OCI-LY1 (cell line): ENCODE measurements around the gene PSD4.

Experiments used
- H2AFZ ChIP-seq: fragments of 200-600 bp; sonication (generic), shearing (Covaris generic); 2 replicates; pipeline ENCODE4 v1.6.0; 2014; ENCODE audit warnings: antibody characterized with exemption, mild to moderate bottlenecking, low read length
- H3F3A ChIP-seq: fragments of 200-600 bp; sonication (generic), shearing (Covaris generic); 2 replicates; pipeline ENCODE4 v1.6.0; 2014; ENCODE audit warnings: mild to moderate bottlenecking, antibody characterized with exemption, low read length, moderate library complexity; ENCODE audit not compliant: insufficient read depth
- H3K27ac ChIP-seq: fragments of 200-600 bp; sonication (generic); 2 replicates; pipeline ENCODE4 v1.5.1; 2014; ENCODE audit warnings: low read length, mixed run types, mild to moderate bottlenecking, low read depth; ENCODE audit not compliant: poor library complexity, severe bottlenecking
- H3K27me3 ChIP-seq: fragments of 200-600 bp; sonication (generic); 2 replicates; pipeline ENCODE4 v1.6.0; 2014; ENCODE audit warnings: antibody characterized with exemption, mild to moderate bottlenecking, low read length, moderate library complexity; ENCODE audit not compliant: insufficient read depth
- H3K36me3 ChIP-seq: fragments of 200-600 bp; sonication (generic); 2 replicates; pipeline ENCODE4 v1.6.1; 2014; ENCODE audit warnings: mild to moderate bottlenecking, antibody characterized with exemption, low read length, moderate library complexity, mixed read lengths; ENCODE audit not compliant: insufficient read depth
- H3K4me1 ChIP-seq: fragments of 200-600 bp; sonication (generic); 2 replicates; pipeline ENCODE4 v1.5.1; 2014; ENCODE audit warnings: mild to moderate bottlenecking, low read length, moderate library complexity; ENCODE audit not compliant: insufficient read depth, severe bottlenecking
- H3K4me2 ChIP-seq: fragments of 200-600 bp; sonication (generic), shearing (Covaris generic); 2 replicates; pipeline ENCODE4 v1.6.1; 2014; ENCODE audit warnings: low read length
- H3K4me3 ChIP-seq: fragments of 200-600 bp; sonication (generic); 2 replicates; pipeline ENCODE4 v1.5.1; 2014; ENCODE audit warnings: low read length, low read depth, mild to moderate bottlenecking, mixed read lengths; ENCODE audit not compliant: poor library complexity, severe bottlenecking
- H3K79me2 ChIP-seq: fragments of 200-600 bp; shearing (Covaris generic); 2 replicates; pipeline ENCODE4 v1.6.1; 2016; ENCODE audit warnings: mixed run types, low read length, mixed read lengths; ENCODE audit not compliant: insufficient read depth
- H3K9ac ChIP-seq: fragments of 200-600 bp; sonication (generic), shearing (Covaris generic); 2 replicates; pipeline ENCODE4 v1.6.1; 2014; ENCODE audit warnings: mild to moderate bottlenecking, low read length, mixed read lengths
- H3K9me2 ChIP-seq: fragments of 200-600 bp; sonication (generic), shearing (Covaris generic); 2 replicates; pipeline ENCODE4 v1.6.1; 2014; ENCODE audit warnings: low read depth, mild to moderate bottlenecking, low read length, mixed read lengths
- H3K9me3 ChIP-seq: fragments of 200-600 bp; shearing (Covaris generic); 2 replicates; pipeline ENCODE4 v1.6.1; 2014; ENCODE audit warnings: low read length, mixed read lengths
- H4K20me1 ChIP-seq: fragments of 200-600 bp; sonication (generic), shearing (Covaris generic); 2 replicates; pipeline ENCODE4 v1.6.0; 2016; ENCODE audit warnings: mild to moderate bottlenecking, low read length; ENCODE audit not compliant: insufficient read depth
- EZH2 ChIP-seq: fragments of 200-600 bp; sonication (generic), shearing (Covaris generic); IDR thresholded peaks from 2 replicates; pipeline ENCODE4 v1.8.0; 2017; ENCODE audit warnings: borderline replicate concordance, mixed run types, mild to moderate bottlenecking, antibody characterized with exemption, low read length, moderate library complexity, mixed read lengths
- TF ChIP-seq, protein P1 (sequence below): fragments of 200-600 bp; sonication (generic), shearing (Covaris generic); IDR thresholded peaks from 2 replicates; pipeline ENCODE4 v1.5.1; 2017; ENCODE audit warnings: mild to moderate bottlenecking, antibody characterized with exemption, low read length, moderate library complexity, mixed read lengths

Gene PSD4

DNA sequence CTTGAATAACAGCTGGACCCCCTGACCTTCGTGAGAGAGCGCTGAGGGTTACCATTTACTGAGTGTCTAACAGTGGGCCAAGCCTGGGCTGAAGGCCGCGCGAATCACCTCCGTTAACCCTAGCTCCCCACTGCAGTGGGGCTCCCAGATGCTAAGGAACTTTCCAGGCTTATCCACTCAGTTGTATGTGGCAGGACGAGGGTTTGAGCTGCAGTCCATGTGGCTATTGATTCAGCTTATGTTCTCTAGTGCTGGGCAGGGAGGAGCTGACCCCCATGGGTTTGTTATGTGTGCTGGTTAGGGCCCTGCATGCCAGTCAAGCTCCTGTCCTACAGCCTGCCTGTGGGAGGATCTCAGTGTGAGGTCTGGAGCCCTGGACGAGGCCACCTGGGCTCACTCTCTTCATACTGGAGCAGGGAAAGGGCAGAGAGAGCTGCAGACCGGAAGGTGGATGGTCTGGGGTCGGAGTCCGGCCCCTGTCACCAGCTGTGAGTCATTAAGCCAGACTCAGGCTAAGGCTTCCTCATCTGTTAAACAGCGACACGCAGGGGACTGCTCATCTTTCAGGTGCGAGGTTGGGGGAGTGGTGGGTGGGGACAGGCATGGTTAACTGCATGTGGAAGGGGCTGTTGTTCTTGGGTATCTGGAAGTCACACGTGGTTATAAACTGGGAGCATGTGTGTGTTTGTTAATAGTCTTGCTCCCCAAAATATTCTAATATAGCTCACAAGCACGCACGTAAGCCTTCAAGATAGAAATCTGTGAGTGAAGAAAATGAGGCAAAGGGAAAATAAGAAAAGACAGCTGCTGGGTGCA is 6.6 kb downstream of the PSD4 start:
- Histone ChIP-seq H3F3A (no peaks in the 10 kb centered on the region), H3K9me3 (no peaks in the 10 kb centered on the region), H3K4me3 (no peak overlapping the region), H3K9me2 (no peaks in the 10 kb centered on the region), H3K36me3 (peaks cover 57% of the 10 kb centered on the region; the same call in 1 of the 2 replicates), H4K20me1 (no peaks in the 10 kb centered on the region), H2AFZ (no peak overlapping the region), H3K27ac (peak overlapping the region; percentile 15), H3K9ac (no peak overlapping the region; the same call in 1 of the 2 replicates), H3K79me2 (no peaks in the 10 kb centered on the region), H3K27me3 (no peaks in the 10 kb centered on the region), H3K4me2 (peak overlapping the region; percentile 31; the same call in 1 of the 2 replicates), H3K4me1 (peaks cover 40% of the 10 kb centered on the region)
- no peak for TF ChIP-seq EZH2
- TF ChIP-seq, protein P1, sequence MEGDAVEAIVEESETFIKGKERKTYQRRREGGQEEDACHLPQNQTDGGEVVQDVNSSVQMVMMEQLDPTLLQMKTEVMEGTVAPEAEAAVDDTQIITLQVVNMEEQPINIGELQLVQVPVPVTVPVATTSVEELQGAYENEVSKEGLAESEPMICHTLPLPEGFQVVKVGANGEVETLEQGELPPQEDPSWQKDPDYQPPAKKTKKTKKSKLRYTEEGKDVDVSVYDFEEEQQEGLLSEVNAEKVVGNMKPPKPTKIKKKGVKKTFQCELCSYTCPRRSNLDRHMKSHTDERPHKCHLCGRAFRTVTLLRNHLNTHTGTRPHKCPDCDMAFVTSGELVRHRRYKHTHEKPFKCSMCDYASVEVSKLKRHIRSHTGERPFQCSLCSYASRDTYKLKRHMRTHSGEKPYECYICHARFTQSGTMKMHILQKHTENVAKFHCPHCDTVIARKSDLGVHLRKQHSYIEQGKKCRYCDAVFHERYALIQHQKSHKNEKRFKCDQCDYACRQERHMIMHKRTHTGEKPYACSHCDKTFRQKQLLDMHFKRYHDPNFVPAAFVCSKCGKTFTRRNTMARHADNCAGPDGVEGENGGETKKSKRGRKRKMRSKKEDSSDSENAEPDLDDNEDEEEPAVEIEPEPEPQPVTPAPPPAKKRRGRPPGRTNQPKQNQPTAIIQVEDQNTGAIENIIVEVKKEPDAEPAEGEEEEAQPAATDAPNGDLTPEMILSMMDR = peak; percentile 19; the same call in 1 of the 2 replicates

DNA sequence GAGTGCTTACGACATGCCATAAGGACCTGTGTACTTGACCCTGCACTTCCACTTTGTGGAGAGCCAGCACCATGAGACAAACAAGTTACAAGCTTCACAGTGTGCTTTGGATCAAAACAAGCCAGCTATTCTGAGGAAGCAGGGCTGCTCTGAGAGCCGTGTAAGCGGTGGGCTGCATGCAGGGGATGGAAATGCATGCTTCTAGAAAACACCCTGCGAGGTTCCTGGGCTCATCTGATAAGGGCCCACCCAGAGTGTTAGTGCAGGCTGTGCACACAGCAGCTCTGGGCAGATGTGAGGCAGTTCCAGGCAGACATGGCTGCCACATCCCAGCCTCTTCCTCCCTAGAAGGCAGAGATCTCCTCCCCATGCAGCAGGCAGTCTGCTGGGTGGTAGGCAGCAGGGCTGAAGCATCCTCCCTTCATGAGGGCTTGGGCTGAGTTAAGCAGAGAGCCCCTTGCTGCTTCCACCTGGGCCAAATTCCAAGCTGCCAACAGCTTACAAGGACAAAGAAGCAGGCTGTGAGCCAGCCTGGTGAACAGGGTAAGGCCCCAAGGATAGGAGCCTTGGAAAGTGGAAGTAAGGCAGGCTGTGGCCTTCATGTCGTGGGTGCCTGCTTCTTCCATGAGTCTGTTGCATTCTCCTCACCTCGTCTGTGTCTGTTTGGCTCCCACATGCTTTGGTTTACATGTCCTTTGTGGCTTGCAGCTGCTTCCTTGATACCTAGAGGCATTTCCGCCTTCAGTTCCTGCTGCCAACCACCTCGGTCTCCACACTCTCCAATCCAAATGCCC is 7.7 kb downstream of the PSD4 start:
- no peak for TF ChIP-seq EZH2
- TF ChIP-seq, protein P1 = no peak
- Histone ChIP-seq H3K9me2 (no peaks in the 10 kb centered on the region), H2AFZ (no peak overlapping the region), H3K27me3 (no peaks in the 10 kb centered on the region), H3K4me2 (no peak overlapping the region), H3K79me2 (no peaks in the 10 kb centered on the region), H3K4me3 (no peak overlapping the region), H4K20me1 (no peaks in the 10 kb centered on the region), H3K4me1 (peaks cover 28% of the 10 kb centered on the region), H3F3A (no peaks in the 10 kb centered on the region), H3K36me3 (peaks cover 66% of the 10 kb centered on the region; the same call in 1 of the 2 replicates), H3K9ac (no peak overlapping the region), H3K27ac (peak overlapping the region; percentile 29), H3K9me3 (no peaks in the 10 kb centered on the region)

DNA sequence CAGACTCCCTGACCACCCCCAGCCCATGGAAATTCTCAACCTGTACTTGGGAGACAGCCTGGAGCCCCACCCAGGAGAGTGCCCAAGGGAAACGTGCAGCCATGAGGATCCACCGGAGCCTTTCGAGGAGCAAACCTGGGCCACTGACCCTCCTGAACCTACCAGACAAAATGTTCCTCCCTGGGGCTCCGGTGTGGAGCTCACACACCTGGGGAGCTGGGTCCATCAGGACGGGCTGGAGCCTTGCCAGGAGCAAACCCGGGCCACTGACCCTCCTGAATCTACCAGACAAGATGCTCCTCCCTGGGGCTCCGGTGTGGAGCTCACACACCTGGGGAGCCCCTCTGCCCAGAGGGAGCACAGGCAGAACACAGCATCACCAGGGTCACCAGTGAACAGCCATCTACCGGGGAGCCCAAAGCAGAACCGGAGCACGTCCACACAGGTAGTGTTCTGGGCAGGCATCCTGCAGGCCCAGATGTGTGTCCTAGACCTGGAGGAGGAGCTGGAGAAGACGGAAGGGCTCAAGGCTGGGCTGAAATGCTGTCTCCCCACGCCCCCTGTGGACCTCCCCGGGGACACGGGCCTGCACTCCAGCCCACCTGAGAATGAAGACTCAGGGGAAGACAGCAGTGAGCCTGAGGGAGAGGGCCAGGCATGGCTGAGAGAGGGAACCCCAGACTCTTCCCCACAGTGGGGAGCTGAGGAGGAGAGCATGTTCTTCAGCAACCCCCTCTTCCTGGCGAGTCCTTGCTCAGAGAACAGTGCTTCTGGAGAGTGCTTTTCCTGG is 8.9 kb downstream of the PSD4 start:
- Histone ChIP-seq H3F3A (no peaks in the 10 kb centered on the region), H3K9me2 (no peaks in the 10 kb centered on the region), H3K9ac (no peak overlapping the region), H2AFZ (no peak overlapping the region), H3K36me3 (peaks cover 65% of the 10 kb centered on the region; the same call in 1 of the 2 replicates), H3K27ac (no peak overlapping the region), H3K79me2 (no peaks in the 10 kb centered on the region), H3K9me3 (no peaks in the 10 kb centered on the region), H4K20me1 (no peaks in the 10 kb centered on the region), H3K27me3 (no peaks in the 10 kb centered on the region), H3K4me1 (peaks cover 23% of the 10 kb centered on the region), H3K4me3 (no peak overlapping the region), H3K4me2 (no peak overlapping the region)
- TF ChIP-seq, protein P1 = no peak
- no peak for TF ChIP-seq EZH2
